CD4-positive, alpha-beta T cell treated with Interferon gamma for 1 hour (primary cell): Measurements from ENCODE around the gene KLHL35.
A peak's percentile ranks its signal among the peaks of the same experiment; 100 is the strongest.

Experiments used
- DNase-seq: peaks from one replicate; pipeline ENCODE4 v3.0.0-alpha.2; 2020

The KLHL35 gene

DNA sequence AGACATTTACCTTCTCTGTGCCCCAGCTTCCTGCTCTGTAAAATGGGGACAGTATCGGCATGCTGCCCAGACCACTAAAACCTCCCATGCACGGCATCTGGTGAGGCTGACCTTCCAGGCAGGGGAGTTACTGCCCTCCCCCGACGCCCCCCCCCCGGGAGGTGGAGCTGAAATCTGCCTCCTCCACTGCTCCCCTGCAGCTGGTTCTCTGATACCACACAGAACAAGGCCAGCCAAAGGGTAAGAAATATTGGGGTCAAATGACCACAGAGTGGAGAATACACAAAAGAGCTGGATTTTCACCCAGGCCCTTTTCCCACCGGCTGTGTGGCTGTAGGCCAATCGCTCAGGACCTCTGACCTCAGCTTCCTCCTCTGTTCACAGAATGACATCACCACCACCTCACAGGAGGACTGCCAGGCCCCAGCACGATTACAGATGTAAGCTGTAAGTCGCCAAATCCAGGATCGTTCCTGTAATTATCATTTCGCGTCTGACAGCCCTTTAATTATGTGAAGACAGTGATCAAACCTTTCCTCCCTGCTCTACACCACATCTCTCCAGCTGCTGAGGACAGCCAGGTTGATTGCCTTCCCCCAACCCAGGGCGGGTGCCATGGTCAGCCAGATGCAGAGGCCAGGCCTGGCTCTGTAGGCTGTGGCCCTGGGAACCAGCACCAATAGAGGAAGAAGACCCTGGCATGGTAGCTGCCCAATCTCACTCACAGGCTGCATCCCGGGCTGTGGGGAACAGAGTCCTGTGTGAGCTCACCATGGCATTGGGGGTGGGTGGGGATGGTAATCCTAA, 35.7 kb upstream of the KLHL35 start:
- no peak for DNase-seq

DNA sequence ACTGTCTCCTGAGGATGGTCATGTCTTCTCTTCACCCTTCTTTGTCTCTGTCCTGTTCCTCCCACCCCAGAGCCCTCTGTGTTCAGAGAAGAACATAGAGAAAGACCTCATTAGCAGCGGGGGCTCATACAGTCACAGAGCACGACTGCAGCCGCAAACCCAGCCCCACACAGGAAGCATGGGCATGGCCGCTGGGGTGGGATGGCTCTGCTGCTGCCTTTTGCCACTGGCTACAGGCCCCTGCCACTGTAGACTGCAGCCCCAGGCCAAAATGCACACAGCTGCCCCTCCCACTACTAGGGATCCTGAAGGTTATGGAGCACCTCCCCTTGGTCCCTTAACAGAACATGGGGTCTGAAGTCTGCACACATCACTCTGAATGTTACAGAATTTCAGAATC, 34.9 kb upstream of the KLHL35 start:
- DNase-seq, result no peak

- DNase-seq, result no peak
Observed at GRCh38 chr11:75467311-75467710, 34.3 kb upstream of the KLHL35 start.

DNA sequence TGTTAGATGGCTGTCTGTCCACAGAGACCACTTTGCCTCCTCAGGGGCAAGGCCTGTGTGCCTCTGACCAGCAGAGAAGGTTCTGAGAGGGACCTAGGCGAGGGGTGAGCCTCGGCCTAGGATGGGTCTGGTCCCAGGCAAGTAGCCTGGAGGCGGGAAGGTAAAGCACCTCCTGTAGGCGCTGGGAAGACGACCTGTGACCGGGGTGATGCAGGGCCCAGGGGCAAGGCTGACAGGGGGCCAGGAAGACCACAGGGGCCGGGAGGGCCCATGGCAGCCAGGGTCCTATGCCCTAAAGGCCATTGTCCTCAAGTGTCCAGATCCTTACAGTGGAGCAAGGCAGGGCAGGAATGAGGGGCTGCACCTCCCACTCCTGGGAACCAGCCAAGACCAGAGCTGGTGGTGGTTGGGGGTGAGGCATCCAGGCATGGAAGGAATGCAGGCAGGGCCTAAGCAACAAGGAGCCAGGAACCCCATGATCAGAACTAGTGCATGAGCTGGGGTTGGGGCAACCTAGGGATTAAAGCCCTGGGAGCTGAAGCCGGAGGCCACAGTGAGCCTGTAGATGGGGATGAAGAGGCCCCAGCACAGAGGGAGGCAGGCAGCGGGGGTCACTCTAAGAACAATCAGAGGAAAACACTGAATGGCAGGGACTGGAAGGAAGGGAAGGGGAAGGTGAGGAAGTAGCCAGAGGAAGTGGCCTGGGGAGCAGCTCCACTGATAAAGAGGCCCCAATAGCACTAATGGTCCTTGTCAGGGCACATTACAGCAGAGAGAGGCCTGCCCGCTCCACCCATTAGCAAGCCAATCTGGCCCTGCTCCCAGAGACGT, 32.9 kb upstream of the KLHL35 start:
- no peak for DNase-seq

GRCh38 chr11:75463106-75463774, 30.2 kb upstream of the KLHL35 start:
- DNase-seq, result no peak

DNA sequence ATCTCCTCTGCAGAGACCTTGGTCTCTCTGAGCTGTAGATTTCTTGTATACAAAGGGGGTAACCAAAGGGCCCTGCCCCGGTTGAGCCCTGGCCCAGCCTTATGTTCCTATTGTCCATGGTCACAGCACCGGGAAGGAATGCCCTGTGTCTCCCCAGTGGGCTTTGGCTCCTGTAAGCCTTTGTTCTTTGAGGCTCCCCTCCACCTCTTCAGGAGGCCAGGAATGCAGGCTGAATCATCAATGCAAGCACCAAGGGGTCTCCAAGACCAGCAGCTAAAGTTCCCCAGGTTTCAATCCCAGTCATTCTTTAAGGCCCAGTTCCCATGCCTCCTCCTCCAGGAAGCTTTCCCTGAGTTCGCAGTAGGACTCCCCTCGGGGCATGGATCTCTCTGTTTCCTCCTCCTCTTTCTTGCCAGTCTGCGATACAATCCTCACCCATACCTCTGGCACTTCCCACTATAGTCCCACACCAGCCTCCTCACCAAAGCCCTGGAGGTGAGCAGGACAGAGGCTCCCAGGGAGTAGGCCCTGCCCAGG, 29.2 kb upstream of the KLHL35 start:
- no peak for DNase-seq

GRCh38 chr11:75461151-75461550, 28.1 kb upstream of the KLHL35 start:
- no peak for DNase-seq

DNA sequence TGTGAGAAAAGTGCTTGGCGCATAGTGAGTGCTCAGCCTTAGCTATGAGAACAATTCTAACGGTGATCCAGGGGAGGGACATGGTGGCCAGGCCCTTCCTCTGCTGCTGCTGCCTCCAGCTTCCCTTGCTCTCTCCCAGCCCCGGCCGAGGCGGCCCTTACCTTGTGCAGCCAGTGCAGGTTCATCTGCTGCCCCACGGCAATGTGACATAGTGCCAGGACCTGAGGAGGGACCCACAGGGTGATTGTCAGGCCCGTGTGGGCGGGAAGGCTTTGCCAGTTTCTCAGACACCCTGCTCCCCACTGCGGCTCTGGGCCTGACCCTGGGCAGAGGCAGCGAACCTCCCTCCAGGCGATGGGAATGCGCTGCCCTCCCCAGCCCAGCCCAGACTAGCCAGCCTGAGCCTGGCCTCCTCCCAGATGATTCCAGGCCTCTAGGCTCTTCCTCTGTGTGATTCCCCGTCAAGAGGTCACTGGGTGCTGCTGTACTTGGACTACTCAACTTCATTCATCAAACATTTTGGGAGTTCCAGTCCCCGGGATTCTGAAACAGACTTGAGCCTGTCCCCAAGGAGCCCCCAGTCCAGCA, 23.7 kb upstream of the KLHL35 start:
- DNase-seq, result no peak

- DNase-seq, result no peak
Observed at GRCh38 chr11:75454987-75455386, 22.0 kb upstream of the KLHL35 start.

- DNase-seq, result no peak
Observed at GRCh38 chr11:75453916-75454655, 21.1 kb upstream of the KLHL35 start.

DNA sequence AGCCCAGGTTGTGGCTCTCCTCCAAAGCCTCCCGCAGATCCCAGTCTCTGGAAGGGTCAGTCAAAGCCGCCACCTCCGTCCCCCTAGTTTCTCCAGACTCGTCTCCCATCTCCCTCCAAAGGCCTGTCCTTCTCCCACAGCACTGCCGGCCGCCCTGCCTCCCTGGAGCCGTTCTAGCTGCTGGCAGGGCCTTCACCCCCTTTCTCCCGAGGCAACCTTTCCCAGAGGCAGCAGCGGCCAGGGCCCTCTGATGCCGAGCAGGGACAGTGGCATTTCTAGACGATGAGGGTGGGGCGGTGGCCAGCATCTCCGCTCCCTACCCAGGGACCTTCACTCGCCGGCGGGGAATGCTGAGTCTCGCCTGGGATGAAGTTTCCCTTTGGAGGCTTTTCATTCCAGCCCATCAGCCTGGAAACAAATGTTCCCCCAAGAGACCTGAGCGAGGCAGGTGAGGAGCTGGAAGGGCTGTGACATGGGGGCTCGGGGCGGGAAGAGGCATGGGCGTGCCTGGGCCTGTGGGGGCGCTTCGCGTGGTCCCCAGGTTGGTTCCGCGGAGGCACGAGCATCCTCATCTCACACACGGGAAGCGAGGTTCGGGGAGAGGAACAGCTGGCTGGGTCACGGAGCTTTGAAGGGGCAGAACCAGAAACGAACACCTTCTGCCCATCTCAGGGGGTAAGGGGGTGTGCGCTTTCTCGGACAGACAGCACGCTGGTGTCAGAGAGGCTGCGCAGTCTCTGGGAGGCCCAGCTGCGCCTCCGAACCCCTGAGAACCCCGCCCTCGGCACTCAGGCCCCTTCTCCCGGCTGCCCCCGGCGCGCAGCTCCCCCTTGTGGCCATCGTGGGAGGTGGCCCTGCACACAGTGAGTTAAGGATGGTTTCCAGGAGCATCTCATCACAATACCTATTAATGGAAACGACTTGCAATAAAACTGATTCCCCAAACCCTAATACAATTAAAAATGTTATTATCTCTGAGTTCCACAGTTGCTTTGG, 18.1 kb upstream of the KLHL35 start:
- no peak for DNase-seq

DNA sequence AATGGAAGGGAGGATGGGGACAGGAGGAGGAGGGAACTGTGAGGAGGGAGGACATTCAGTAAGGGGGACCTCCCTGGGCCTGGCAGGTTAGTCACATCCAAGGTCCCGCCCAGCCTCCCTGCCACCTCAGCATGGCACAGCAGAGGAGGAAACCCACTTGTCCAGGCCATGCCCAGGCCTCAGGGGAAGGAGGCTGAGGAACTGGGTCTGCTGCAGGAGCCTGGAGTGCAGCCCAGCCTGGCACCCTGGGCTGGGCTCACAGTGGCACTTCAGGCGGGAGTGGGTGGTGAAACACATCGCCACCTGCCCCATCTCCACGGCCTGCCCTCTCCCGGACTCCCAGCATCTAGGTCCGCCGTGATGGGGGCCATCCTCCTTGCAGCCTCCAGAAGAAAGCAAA, 17.2 kb upstream of the KLHL35 start:
- DNase-seq, result no peak

- DNase-seq, result no peak
Observed at GRCh38 chr11:75449776-75450175, 16.8 kb upstream of the KLHL35 start.

- DNase-seq, result no peak
Observed at GRCh38 chr11:75449271-75449670, 16.3 kb upstream of the KLHL35 start.

DNA sequence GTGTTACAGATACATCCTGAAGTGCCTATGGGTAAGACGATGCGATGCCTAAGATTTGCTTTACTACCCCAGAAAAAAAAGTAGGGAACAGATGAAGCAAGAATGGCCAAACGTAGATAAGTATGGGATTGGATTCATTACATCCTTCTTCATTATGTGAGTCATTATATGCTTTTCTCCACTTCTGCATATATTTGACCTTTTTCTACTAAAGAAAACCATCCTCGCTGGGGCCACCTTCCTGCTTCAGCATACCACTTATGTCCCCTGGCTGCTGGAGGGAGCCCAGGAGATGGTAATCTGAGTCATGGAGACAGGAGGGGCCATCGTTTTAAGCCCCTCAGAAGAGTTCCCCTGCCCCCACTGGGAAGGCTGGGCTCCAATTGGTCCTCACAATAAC, 14.4 kb upstream of the KLHL35 start:
- no peak for DNase-seq

DNA sequence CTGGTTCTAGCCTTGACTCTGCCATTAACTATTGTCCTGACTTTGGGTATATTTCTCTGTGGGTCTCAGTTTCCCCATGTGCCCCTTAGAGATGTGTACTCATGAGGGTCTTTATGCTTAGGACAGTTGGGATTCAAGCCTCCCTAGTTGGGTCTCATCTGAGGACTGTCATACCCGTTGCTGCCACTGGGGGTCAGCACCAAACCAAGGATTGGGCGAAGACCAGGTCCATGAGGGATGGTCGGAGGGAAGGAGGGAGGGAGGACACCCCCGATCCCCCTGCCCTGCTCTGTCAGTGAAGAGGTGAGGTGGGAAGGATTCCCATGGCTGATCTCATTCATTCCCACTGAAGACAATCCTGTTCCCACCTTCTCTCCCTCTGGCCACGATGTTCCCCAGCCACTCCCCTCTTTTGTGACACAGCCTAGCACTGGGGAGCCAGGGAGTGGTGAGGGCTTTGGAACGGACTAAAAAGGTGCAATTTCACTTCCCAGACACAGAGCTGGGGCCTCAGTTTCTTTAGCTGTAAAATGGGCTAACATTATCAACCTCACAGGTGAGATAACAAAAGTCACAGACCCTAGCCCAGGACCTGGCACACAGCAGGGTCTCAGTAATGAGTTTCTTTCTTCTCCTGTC, 12.4 kb upstream of the KLHL35 start:
- DNase-seq, result peak; percentile 57

DNA sequence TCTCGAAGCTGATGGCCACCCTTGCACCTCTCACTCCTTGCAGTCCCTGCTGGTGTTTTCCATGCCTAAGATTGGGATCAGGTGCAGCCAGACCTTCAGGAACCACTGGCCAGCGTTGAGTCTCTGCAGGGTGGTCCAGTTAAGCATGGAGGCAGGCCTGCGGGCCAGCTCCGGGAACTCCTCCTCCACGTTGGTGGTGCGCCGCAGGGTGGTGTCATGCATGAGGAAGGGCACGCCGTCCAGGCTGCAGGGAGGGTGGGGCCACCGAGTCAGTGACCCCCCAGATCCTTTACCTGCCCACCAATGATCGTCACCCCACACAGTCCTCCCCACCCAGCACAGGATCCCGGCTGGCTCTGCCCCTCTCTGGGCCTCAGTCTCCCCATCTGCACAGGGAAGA, 10.0 kb upstream of the KLHL35 start:
- DNase-seq, result no peak

DNA sequence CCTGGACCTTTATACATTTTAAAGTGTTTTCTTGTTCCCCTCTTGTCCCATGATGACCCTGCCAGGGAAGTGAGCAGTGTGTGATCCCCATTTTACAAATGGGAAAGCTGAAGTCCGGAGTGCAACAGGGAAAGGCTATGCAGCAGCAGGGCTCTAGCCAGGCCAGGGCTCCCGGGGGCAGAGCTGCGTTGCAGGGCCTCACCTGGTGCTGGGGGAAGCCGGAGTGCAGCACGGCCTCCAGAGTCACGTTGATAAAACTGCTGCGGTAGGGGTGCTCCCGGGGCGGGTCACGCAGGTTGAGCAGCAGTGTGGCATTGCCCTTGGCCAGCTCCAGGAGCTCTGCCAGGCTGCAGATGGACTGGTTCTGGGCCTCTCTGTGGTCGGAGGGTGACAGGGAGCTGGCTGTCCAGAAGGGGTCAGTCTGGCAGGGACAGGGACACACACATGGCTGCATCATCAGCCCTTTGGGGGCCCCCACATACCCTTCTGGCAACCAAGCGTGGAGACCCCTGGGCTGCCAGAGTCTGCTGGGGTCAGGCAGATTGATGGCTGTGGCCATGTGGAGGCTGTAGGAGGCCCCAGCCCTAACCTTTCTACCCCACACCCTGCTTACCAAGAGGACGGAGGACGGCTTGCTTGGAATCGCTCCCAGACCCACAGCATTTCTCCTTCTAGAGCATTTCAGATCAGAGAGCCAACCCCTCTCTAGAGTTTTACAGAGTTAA, 9.3 kb upstream of the KLHL35 start:
- no peak for DNase-seq

GRCh38 chr11:75441804-75442132, 8.8 kb upstream of the KLHL35 start:
- DNase-seq, result no peak
